HG03103 (cell line): ENCODE measurements around the gene KRT33A.

Experiments
- ATAC-seq: cut with Tn5 transposase; IDR thresholded peaks from one replicate; pipeline ENCODE4 v1.9.1; 2021; ENCODE audit warnings: low read depth; ENCODE audit not compliant: unreplicated experiment

Gene KRT33A

GRCh38 chr17:41332239-41332638, 18.4 kb downstream of the KRT33A start:
- ATAC-seq = no peak

- no peak for ATAC-seq
These were observed 19.0 kb downstream of the KRT33A start for GRCh38 chr17:41331606-41332005.

GRCh38 chr17:41329279-41329948, 21.2 kb downstream of the KRT33A start:
- no peak for ATAC-seq

- no peak for ATAC-seq
These were observed 22.4 kb downstream of the KRT33A start for GRCh38 chr17:41328207-41328606.

GRCh38 chr17:41327411-41328120, 23.1 kb downstream of the KRT33A start:
- ATAC-seq = no peak

GRCh38 chr17:41326173-41327145, 24.2 kb downstream of the KRT33A start:
- ATAC-seq = no peak

GRCh38 chr17:41325611-41326010, 25.0 kb downstream of the KRT33A start:
- no peak for ATAC-seq

GRCh38 chr17:41325126-41325525, 25.5 kb downstream of the KRT33A start:
- no peak for ATAC-seq

- no peak for ATAC-seq
These were observed 26.2 kb downstream of the KRT33A start for GRCh38 chr17:41324180-41325075.

GRCh38 chr17:41322903-41323895, 27.4 kb downstream of the KRT33A start:
- ATAC-seq = no peak

- ATAC-seq = no peak
These were observed 28.3 kb downstream of the KRT33A start for GRCh38 chr17:41322094-41322902.

- no peak for ATAC-seq
These were observed 32.4 kb downstream of the KRT33A start for GRCh38 chr17:41318231-41318630.

GRCh38 chr17:41315814-41316445, 34.7 kb downstream of the KRT33A start:
- ATAC-seq = no peak

GRCh38 chr17:41315204-41315794, 35.3 kb downstream of the KRT33A start, which contains the start of gene KRTAP17-1:
Gene KRTAP17-1 (minus strand): TSS chr17:41315710. CDS start chr17:41315650, 60 bp downstream.
- no peak for ATAC-seq

GRCh38 chr17:41311111-41311510, 39.5 kb downstream of the KRT33A start:
- ATAC-seq = no peak

GRCh38 chr17:41308918-41309359, 41.7 kb downstream of the KRT33A start, which contains the start of gene KRTAP16-1:
Gene KRTAP16-1 (minus strand): TSS chr17:41309309. CDS start chr17:41309253, 56 bp downstream.
- ATAC-seq = no peak
